OCI-LY7 (cell line): ENCODE measurements around the gene FAM83D. TPM values are rescaled to one million over a fixed set of nuclear protein-coding genes. Genes with fewer than 3 reads are reported as not detected.
A peak's percentile ranks its signal among the peaks of the same experiment; 100 is the strongest.

Source experiments
- BruUV-seq: library from RNA; stranded (reverse); fragments of 400-500 nt; replicated peaks from 2 replicates; lab custom pipeline; 2021; lab: Mats Ljungman, UMichigan
- CTCF ChIA-PET: fragments of 300-600 bp; sonication (Branson Sonifier 250); formaldehyde crosslinking; loops from one replicate; lab custom pipeline; 2022; ENCODE audit warnings: antibody characterized with exemption; ENCODE audit not compliant: unreplicated experiment; lab: Charles Lee
- POLR2A ChIA-PET: fragments of 300-600 bp; sonication (Branson Sonifier 250); formaldehyde crosslinking; loops from one replicate; lab custom pipeline; 2022; ENCODE audit warnings: antibody characterized with exemption; lab: Charles Lee
- DNase-seq: peaks from one replicate; pipeline ENCODE4 v3.0.0-alpha.2; 2015; ENCODE audit warnings: low spot score
- H2AFZ ChIP-seq: fragments of 200-600 bp; sonication (generic), shearing (Covaris generic); 2 replicates; pipeline ENCODE4 v1.6.1; 2014; ENCODE audit warnings: mild to moderate bottlenecking, antibody characterized with exemption, low read length, moderate library complexity
- H3K27ac ChIP-seq: fragments of 200-600 bp; sonication (generic); 2 replicates; pipeline ENCODE4 v1.5.1; 2014; ENCODE audit warnings: mixed run types, low read depth, mild to moderate bottlenecking, moderate library complexity, low read length, inconsistent platforms; ENCODE audit not compliant: poor library complexity, severe bottlenecking
- H3K36me3 ChIP-seq: fragments of 200-600 bp; sonication (generic); 2 replicates; pipeline ENCODE4 v1.6.1; 2014; ENCODE audit warnings: mild to moderate bottlenecking, antibody characterized with exemption, low read length, moderate library complexity, mixed read lengths; ENCODE audit not compliant: insufficient read depth
- H3K4me1 ChIP-seq: fragments of 200-600 bp; sonication (generic); 2 replicates; pipeline ENCODE4 v1.5.1; 2014; ENCODE audit warnings: mild to moderate bottlenecking, low read length; ENCODE audit not compliant: insufficient read depth, poor library complexity, severe bottlenecking
- H3K4me2 ChIP-seq: fragments of 200-600 bp; sonication (generic); 2 replicates; pipeline ENCODE4 v1.6.1; 2014; ENCODE audit warnings: mild to moderate bottlenecking, low read length
- H3K4me3 ChIP-seq: fragments of 200-600 bp; sonication (generic); 2 replicates; pipeline ENCODE4 v1.5.1; 2014; ENCODE audit warnings: mild to moderate bottlenecking, low read depth, low read length; ENCODE audit not compliant: poor library complexity, severe bottlenecking
- H3K79me2 ChIP-seq: fragments of 200-600 bp; sonication (generic); 2 replicates; pipeline ENCODE4 v1.6.1; 2016; ENCODE audit warnings: low read depth, mild to moderate bottlenecking, low read length, moderate library complexity, mixed read lengths; ENCODE audit not compliant: insufficient read depth
- H3K9me2 ChIP-seq: fragments of 200-600 bp; sonication (generic); 2 replicates; pipeline ENCODE4 v1.6.1; 2016; ENCODE audit warnings: mild to moderate bottlenecking, low read length, mixed read lengths; ENCODE audit not compliant: insufficient read depth
- H3K9me3 ChIP-seq: fragments of 200-600 bp; sonication (generic); 2 replicates; pipeline ENCODE4 v1.6.1; 2014; ENCODE audit warnings: mild to moderate bottlenecking, mixed run types, low read length, mixed read lengths
- H4K20me1 ChIP-seq: fragments of 200-600 bp; sonication (generic); 2 replicates; pipeline ENCODE4 v1.6.1; 2014; ENCODE audit warnings: mild to moderate bottlenecking, antibody characterized with exemption, low read length, moderate library complexity, mixed read lengths; ENCODE audit not compliant: insufficient read depth
- EZH2phosphoT487 ChIP-seq: fragments of 200-600 bp; sonication (generic); IDR thresholded peaks from 2 replicates; pipeline ENCODE4 v1.6.1; 2018; ENCODE audit warnings: low read depth, borderline replicate concordance, mild to moderate bottlenecking, mixed run types, antibody characterized with exemption, low read length, moderate library complexity, mixed read lengths
- intact Hi-C: fragments of 100-400 bp; cut with micrococcal nuclease; formaldehyde crosslinking; loops from one replicate; pipeline ENCODE4 v1.10.0; 2022; ENCODE audit not compliant: unreplicated experiment
- total RNA-seq, 2 experiments: library from RNA; depleted of rRNA in 1 of 2; stranded (reverse); fragments of >200 nt in 1 of 2; shearing (Covaris generic) in 1 of 2; gene quantifications; 2 replicates each; pipeline ENCODE4 v1.2.3, GENCODE V29; 2014 to 2022
- TF ChIP-seq, protein P1 (sequence below): fragments of 200-600 bp; sonication (generic); conservative IDR thresholded peaks from 2 replicates; pipeline ENCODE4 v1.5.1; 2014; ENCODE audit warnings: mild to moderate bottlenecking, antibody characterized with exemption, low read length, moderate library complexity, mixed read lengths

FAM83D gene
- total RNA-seq, 2 experiments from 2014 or later: 32.6 to 48.2 TPM

DNA sequence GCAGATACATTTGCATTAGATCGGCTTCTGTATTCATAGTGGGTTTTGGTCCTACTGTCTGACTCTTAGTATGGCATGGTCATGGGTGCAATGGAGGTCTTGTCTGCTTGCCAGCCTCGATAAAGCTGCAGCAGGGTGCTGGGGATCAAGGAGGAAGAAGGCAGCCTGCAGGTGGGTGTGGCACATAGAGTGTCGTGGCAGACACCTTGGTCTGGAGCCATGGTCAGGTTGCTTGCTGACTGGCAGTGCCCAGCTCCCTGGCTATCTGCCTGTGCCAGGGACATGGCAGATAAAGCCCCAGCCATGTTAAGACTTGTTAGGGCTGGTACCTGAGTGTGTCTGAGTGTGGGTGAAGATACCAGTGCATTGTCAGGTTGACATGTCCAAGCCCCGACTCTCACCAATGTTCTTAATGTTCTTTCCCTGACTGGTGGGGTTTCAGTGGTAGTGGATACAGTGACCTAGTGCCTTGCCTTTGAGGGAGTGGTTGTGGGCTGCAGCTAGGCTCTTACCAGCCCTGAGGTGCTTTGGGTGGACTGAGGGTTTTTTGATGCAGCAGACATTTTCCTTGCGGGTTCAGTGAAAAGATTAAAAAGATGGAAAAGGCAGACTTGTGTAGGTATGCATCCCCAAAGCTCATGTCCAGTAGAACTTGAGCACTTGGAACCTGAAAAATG lies 1.8 kb downstream of the FAM83D start:
- H3K27ac ChIP-seq: no peak overlapping the region
- peaks cover 62% of the 10 kb centered on the region for H3K36me3 ChIP-seq
- peaks cover 37% of the 10 kb centered on the region for H4K20me1 ChIP-seq
- H3K9me2 ChIP-seq: no peaks in the 10 kb centered on the region
- peaks cover 68% of the 10 kb centered on the region for H3K79me2 ChIP-seq
- H2AFZ ChIP-seq: no peak overlapping the region
- peak overlapping the region; percentile 98 for H3K4me2 ChIP-seq
- peak; percentile 47 for DNase-seq
- peaks cover 50% of the 10 kb centered on the region for H3K4me1 ChIP-seq
- POLR2A ChIA-PET: no interaction called here
- H3K4me3 ChIP-seq: peak overlapping the region; percentile 98
- BruUV-seq: no TSS peak
- TF ChIP-seq, protein P1, sequence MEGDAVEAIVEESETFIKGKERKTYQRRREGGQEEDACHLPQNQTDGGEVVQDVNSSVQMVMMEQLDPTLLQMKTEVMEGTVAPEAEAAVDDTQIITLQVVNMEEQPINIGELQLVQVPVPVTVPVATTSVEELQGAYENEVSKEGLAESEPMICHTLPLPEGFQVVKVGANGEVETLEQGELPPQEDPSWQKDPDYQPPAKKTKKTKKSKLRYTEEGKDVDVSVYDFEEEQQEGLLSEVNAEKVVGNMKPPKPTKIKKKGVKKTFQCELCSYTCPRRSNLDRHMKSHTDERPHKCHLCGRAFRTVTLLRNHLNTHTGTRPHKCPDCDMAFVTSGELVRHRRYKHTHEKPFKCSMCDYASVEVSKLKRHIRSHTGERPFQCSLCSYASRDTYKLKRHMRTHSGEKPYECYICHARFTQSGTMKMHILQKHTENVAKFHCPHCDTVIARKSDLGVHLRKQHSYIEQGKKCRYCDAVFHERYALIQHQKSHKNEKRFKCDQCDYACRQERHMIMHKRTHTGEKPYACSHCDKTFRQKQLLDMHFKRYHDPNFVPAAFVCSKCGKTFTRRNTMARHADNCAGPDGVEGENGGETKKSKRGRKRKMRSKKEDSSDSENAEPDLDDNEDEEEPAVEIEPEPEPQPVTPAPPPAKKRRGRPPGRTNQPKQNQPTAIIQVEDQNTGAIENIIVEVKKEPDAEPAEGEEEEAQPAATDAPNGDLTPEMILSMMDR: no peak
- TF ChIP-seq EZH2phosphoT487: no peak
- CTCF ChIA-PET: interaction anchor here (0.9 kb wide), 1 partner anchor 33 kb away, joined by 4 read pairs; the partner anchor contains the start of gene DHX35
- intact Hi-C loops: no loop called here
- H3K9me3 ChIP-seq: no peaks in the 10 kb centered on the region

DNA sequence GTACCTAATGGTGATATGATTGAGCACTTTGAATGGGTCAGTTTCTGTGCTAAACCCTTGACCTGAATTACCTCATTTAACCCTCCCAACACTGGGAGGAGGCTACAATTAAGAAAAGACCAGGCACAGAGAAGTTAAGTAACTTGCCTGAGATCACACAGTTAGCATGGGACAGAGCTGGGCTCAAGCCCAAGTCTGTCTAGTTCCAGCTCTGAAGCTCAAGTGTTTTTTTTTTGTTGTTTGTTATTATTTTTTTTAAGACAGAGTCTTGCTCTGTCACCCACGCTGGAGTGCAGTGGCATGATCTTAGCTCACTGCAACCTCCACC lies 4.0 kb downstream of the FAM83D start:
- H3K4me3 ChIP-seq: peak overlapping the region; percentile 98
- H3K4me2 ChIP-seq: peak overlapping the region; percentile 98
- no peaks in the 10 kb centered on the region for H3K9me3 ChIP-seq
- CTCF ChIA-PET: interaction anchor here (0.5 to 1.1 kb wide), 3 partner anchors 11 to 897 kb away, joined by 3 read pairs; partner anchors contain the start of gene RPRD1B
- intact Hi-C loops: no loop called here
- peaks cover 51% of the 10 kb centered on the region for H3K4me1 ChIP-seq
- H3K36me3 ChIP-seq: peaks cover 83% of the 10 kb centered on the region
- peaks cover 45% of the 10 kb centered on the region for H4K20me1 ChIP-seq
- no peak for DNase-seq
- H3K79me2 ChIP-seq: peaks cover 90% of the 10 kb centered on the region
- no peaks in the 10 kb centered on the region for H3K9me2 ChIP-seq
- H3K27ac ChIP-seq: no peak overlapping the region
- TF ChIP-seq, protein P1: no peak
- no peak for TF ChIP-seq EZH2phosphoT487
- H2AFZ ChIP-seq: no peak overlapping the region
- POLR2A ChIA-PET: interaction anchor here (0.6 to 1.4 kb wide), 4 partner anchors 32 to 118 kb away, joined by 4 to 11 read pairs (median 4); partner anchors contain the start of gene DHX35
- BruUV-seq: no TSS peak

DNA sequence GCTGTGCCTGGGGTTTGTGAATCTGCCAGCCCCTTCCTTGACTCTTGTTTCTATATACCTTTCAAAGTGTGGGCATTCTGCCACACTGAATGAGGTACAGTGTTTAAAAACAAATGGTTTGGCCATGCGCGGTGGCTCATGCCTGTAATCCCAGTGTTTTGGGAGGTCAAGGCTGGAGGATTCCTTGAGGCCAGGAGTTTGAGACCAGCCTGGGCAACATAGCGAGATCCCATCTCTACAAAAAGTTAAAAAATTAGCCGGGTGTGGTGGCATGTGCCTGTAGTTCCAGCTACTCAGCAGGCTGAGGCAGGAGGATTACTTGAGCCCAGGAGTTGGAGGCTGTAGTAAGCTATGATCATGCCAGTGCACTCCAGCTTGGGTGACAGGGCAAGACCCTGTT lies 5.8 kb downstream of the FAM83D start:
- ChIA-PET CTCF (no interaction called here), POLR2A (interaction anchor here (1.0 kb wide), 1 partner anchor 29 kb away, joined by 3 read pairs; no protein-coding TSS in a partner anchor)
- Histone ChIP-seq H2AFZ (no peak overlapping the region), H4K20me1 (peaks cover 60% of the 10 kb centered on the region), H3K27ac (no peak overlapping the region), H3K9me2 (no peaks in the 10 kb centered on the region), H3K4me2 (peak overlapping the region; percentile 35; the same call in 1 of the 2 replicates), H3K79me2 (peaks cover 100% of the 10 kb centered on the region), H3K36me3 (peaks cover 96% of the 10 kb centered on the region), H3K4me3 (no peak overlapping the region), H3K4me1 (peaks cover 51% of the 10 kb centered on the region), H3K9me3 (no peaks in the 10 kb centered on the region)
- TF ChIP-seq, protein P1: no peak
- no peak for TF ChIP-seq EZH2phosphoT487
- BruUV-seq: no TSS peak
- DNase-seq: no peak
- intact Hi-C loops: no loop called here
